Retinal pigment epithelial cell (primary cell): ENCODE results near the gene LIPC.

Experiments used
- DNase-seq: peaks from one replicate; pipeline ENCODE4 v3.0.0-alpha.2; 2010; ENCODE audit warnings: low read depth
- H3K4me3 ChIP-seq: 2 replicates; pipeline ENCODE4 v1.5.1; 2011; ENCODE audit warnings: mild to moderate bottlenecking, low read length, control low read depth, moderate library complexity
- TF ChIP-seq, protein P1 (sequence below): conservative IDR thresholded peaks from 2 replicates; pipeline ENCODE4 v1.5.1; 2011; ENCODE audit warnings: low read depth, low read length, control low read depth, inconsistent platforms

LIPC gene

DNA sequence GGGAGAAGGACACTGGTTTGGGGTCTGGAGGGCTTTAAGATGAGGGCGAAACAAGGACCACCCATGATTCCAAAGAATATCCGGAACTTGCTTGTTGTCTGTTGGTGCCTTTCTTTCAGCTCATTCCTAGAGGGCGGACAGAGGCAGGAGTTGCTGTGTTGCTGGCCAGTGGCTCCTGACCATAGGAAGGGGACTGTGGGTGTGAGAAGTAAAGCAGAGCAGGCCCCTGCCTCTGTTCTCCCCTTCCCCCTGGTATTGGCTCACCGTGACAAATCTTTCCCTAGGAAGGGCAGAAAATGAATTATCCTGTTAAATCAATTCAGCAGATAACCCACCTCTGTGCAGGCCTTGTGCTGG lies 89.1 kb downstream of the LIPC start:
- TF ChIP-seq, protein P1, sequence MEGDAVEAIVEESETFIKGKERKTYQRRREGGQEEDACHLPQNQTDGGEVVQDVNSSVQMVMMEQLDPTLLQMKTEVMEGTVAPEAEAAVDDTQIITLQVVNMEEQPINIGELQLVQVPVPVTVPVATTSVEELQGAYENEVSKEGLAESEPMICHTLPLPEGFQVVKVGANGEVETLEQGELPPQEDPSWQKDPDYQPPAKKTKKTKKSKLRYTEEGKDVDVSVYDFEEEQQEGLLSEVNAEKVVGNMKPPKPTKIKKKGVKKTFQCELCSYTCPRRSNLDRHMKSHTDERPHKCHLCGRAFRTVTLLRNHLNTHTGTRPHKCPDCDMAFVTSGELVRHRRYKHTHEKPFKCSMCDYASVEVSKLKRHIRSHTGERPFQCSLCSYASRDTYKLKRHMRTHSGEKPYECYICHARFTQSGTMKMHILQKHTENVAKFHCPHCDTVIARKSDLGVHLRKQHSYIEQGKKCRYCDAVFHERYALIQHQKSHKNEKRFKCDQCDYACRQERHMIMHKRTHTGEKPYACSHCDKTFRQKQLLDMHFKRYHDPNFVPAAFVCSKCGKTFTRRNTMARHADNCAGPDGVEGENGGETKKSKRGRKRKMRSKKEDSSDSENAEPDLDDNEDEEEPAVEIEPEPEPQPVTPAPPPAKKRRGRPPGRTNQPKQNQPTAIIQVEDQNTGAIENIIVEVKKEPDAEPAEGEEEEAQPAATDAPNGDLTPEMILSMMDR = no peak
- H3K4me3 ChIP-seq = no peak overlapping the region
- DNase-seq = no peak

DNA sequence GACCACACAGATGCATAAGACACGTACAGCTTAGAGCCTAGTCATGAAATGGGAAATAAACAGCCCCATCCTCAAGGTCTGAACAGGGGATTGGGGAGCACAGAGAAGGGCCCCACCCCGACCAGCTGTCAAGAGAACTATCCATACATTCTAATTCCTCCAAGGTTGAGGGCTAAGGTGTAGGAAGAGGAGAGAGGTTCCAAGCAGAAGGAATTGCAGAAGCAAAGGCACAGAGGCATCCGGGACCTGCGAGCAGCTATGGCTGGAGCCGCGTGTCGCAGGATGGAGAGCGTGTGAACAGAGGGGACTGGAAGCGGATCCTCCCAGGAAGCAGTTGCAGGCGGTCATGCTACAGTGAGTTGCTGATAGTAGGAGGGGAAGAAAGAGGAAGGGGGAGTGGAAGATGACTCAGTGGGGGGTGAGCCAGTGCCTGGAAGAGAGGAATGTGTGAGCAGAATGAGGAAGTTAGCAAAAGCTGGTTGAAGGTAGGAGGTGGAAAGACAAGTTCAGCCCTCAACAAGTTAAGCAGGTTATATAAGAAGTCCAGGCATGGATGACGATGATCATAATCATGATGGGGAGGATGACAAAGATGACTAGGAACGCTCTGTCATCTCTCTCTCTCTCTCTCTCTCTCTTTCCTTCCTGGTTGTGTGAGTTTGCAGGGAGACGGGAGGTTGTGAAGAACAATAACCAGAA lies 89.7 kb downstream of the LIPC start:
- DNase-seq = peak; percentile 56
- H3K4me3 ChIP-seq = no peak overlapping the region
- TF ChIP-seq, protein P1 = no peak

DNA sequence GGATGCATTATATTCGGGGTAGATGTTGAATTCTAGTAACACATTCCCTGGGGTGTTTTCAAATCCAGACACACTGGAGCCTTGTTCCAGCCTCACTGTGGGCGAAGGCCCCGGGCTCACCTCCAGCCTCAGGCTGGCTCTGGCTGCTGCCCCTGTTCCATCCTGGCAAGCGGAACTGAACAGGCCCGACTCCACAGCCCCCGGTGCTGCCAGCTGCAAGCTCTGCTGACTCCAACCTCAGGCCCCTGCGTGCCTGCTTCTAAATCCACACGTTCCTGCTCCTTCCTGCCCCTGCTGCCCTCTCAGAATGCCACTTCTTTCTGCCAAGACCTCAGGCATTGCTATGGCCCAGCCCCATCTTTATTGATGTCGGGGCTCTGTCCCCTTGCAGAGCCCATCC lies 90.6 kb downstream of the LIPC start:
- H3K4me3 ChIP-seq = no peak overlapping the region
- DNase-seq = no peak
- TF ChIP-seq, protein P1 = no peak

DNA sequence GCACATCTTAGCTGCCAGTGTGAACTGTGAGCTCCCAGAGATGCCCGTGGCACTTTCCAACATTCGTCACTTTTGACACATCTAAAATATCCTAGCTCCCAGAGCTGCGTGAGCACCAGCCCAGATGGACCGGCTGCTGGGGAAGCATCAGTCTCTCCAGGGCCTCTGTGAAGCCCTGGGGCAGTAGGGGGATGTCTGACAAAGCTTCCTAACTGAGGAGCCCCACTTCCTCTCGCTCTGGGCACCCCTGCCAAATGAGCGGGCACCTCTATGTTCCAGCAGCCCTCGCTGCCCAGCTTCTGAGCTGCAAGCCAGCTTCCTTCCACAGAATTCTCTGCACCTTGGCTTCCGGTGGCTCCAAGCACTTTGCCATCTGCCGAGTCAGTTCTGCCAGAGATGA lies 91.1 kb downstream of the LIPC start:
- no peak overlapping the region for H3K4me3 ChIP-seq
- no peak for DNase-seq
- TF ChIP-seq, protein P1 = no peak

DNA sequence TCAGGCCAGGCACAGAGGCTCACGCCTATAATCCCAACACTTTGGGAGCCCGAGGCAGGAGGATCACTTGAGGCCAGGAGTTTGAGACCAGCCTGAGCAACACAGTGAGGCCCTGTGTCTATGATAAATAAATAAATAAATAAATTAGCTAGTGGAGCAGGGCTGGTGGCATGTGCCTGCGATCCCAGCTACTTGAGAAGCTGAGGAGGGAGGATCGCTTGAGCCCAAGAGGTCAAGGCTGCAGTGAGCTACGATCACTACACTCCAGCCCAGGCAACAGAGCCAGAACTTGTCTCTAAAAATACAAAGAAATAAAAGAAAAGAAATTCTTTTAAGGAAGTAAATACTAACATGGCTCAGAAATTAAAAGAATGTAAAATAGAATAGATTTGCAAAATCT lies 91.8 kb downstream of the LIPC start:
- DNase-seq = no peak
- TF ChIP-seq, protein P1 = no peak
- no peak overlapping the region for H3K4me3 ChIP-seq

DNA sequence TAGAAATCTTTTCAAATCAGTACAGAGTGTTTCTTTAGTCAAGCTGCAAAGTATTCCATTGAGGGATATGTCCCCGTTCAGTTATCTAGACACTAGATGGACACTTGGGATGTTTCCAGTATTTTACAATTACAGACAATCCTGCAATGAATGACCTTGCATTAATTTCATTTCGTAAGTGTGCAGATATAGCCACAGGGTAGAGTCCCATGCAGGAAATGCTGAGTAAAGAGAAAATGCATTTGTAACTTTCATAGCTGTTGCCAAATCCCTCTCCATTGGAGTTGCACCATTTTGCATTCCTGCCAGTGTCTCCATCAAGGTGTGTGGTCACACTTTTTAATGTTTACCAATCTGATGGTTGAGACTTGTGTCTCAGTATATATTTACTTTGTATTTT lies 92.5 kb downstream of the LIPC start:
- TF ChIP-seq, protein P1 = no peak
- DNase-seq = no peak
- no peak overlapping the region for H3K4me3 ChIP-seq

DNA sequence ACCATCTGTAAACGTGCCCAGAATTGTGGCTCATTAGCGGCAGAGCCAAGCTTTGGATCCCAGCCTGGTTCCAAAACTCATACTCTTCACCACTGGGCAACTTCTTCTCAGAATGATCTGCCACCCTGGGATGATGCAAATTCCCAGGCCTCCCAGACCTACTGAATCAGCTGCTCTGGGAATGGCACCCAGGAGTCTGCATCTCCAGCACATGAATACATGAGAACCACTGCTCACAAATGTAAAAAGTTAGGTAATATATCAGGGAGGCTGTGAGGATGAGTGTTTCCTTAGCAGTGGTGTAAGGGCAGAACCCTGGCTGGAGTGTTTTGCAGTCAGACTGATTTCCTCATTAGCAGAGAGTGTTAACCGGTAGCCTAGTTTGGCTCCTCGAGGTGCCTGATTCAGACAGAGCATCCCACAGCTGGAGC lies 94.2 kb downstream of the LIPC start:
- TF ChIP-seq, protein P1 = no peak
- DNase-seq = no peak
- H3K4me3 ChIP-seq = no peak overlapping the region
